ENCODE results near the gene DLEU7. TPM values are rescaled to one million over a fixed set of nuclear protein-coding genes. Genes with fewer than 3 reads are reported as not detected.

Gene DLEU7
- total and polyA plus RNA-seq, 2 of the 8 experiments (the other 6 are each of a cell fraction or from before 2014, with no cell fraction given) = 4.9 to 5.2 TPM

GRCh38 chr13:50889317-50889716 is 45.8 kb upstream of the DLEU7 start:
- DNase-seq (ENCODE audit: low read depth in 1 of 2, low spot score in 2 of 2) = no peak
- Histone ChIP-seq H2AK5ac (ENCODE audit: low read depth, low read length) (no peak overlapping the region), H3K18ac (ENCODE audit: extremely low read depth, low read length) (no peak overlapping the region), H4K91ac (replicated peaks; ENCODE audit: insufficient read length, low read length) (no peak overlapping the region), H4K5ac (ENCODE audit: insufficient read length, low read depth, low read length) (no peak overlapping the region), H3K56ac (replicated peaks; ENCODE audit: insufficient read length, low read depth, low read length) (no peak overlapping the region), H2AFZ (ENCODE audit: low read length) (no peak overlapping the region), H3K79me1 (ENCODE audit: low read depth, low read length) (no peaks in the 10 kb centered on the region), H3K9me3 (ENCODE audit: insufficient read depth in 2 of 2, low read depth in 1 of 2, low read length in 1 of 2) (no peaks in the 10 kb centered on the region; a peak in 1 of 4 replicates), H2BK12ac (ENCODE audit: low read depth, low read length) (no peak overlapping the region), H3K27ac (ENCODE audit: low read depth, low read length) (no peak overlapping the region), H3K4ac (replicated peaks; ENCODE audit: insufficient read length, low read depth, low read length) (no peak overlapping the region), H2BK120ac (replicated peaks; ENCODE audit: low read depth, low read length) (no peak overlapping the region), H3K27me3 (replicated peaks in 1 of 4; ENCODE audit: control insufficient read depth in 3 of 4, extremely low read depth in 1 of 4, insufficient read depth in 3 of 4, low read length in 3 of 4) (no peaks in the 10 kb centered on the region), H4K20me1 (replicated peaks in 1 of 2; ENCODE audit: control insufficient read depth in 1 of 2, insufficient read depth in 2 of 2, low read length in 2 of 2) (no peaks in the 10 kb centered on the region), H2BK20ac (ENCODE audit: low read length) (no peak overlapping the region), H3K4me1 (replicated peaks in 1 of 4; ENCODE audit: control insufficient read depth in 3 of 4, insufficient read depth in 4 of 4, low read length in 3 of 4) (peaks cover 0 to 10% (median 3%) of the 10 kb centered on the region in 4 experiments; a peak in 4 of 7 replicates), H3K4me3 (ENCODE audit: extremely low read depth in 1 of 4, insufficient read depth in 2 of 4, low read depth in 3 of 4, low read length in 4 of 4) (no peak overlapping the region), H2BK15ac (ENCODE audit: low read length) (no peak overlapping the region), H3K79me2 (ENCODE audit: control insufficient read depth in 1 of 2, insufficient read depth in 2 of 2, low read length in 2 of 2) (no peaks in the 10 kb centered on the region), H3K9ac (replicated peaks in 1 of 4; ENCODE audit: extremely low read depth in 1 of 4, low read depth in 3 of 4, low read length in 3 of 4) (no peak overlapping the region), H3K23me2 (ENCODE audit: low read depth, low read length) (no peaks in the 10 kb centered on the region), H3K14ac (ENCODE audit: insufficient read length) (no peak overlapping the region), H2BK5ac (ENCODE audit: low read depth, low read length) (no peak overlapping the region), H3K23ac (ENCODE audit: insufficient read length) (no peak overlapping the region), H4K8ac (ENCODE audit: extremely low read depth, insufficient read depth, low read length) (no peak overlapping the region), H3K36me3 (ENCODE audit: control insufficient read depth in 2 of 4, insufficient read depth in 4 of 4, low read length in 3 of 4) (no peaks in the 10 kb centered on the region), H3K4me2 (ENCODE audit: insufficient read depth in 1 of 2, low read depth in 2 of 2, low read length in 2 of 2) (no peak overlapping the region)
- CTCF ChIA-PET (ENCODE audit: partially characterized antibody) = interaction anchor here (3.0 kb wide), 1 partner anchor 23 kb away, joined by 8 read pairs; no protein-coding TSS in a partner anchor
- FAIRE-seq = no peak
- 95% methylated on average over 1 of the region's 1 CpG; no CpG with 5 or more reads in 1 of the 2 experiments for WGBS, 2 experiments (ENCODE audit: extremely low coverage in 1 of 2, insufficient coverage in 1 of 2, insufficient read length in 1 of 2, insufficient replicate concordance in 2 of 2, low coverage in 1 of 2, low lambda C conversion rate in 2 of 2, missing lambda C conversion rate in 1 of 2)
- POLR2A ChIA-PET (ENCODE audit: partially characterized antibody) = no interaction called here
- no peak for TF ChIP-seq SIX5 (IDR thresholded peaks at IDR 0.05; ENCODE audit: low read depth, low read length)

Data from H1 (cell line).